ENCODE measurements around the gene TEX14. TPM values are rescaled to one million over a fixed set of nuclear protein-coding genes. Genes with fewer than 3 reads are reported as not detected.

The TEX14 gene
- polyA plus RNA-seq, 1 of the 3 experiments (the other 2 are of a cell fraction): 0.02 TPM

DNA sequence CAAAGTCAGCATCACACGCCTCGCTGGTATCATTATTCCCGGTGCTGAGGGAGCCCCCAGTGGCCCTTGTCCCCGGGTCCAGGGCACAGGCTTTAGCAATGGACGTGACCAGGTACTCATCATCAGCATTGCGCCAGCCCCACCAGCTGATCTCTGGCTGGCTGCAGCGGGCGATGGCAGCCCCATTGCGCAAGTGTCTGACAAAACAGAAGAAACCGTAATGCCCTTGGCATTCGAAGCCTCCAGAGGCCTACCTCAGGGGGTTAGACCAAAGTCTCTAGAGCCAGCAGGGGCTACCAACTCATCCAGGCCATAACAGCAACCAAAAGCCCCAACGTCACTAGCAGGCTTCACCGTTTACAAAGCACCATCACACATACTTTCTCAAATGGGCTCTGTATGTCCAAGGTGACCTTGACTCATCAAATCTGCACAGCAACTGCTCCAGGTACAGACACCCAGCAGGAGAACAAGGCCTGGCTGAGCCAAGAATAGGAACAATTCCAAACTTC lies 184.7 kb downstream of the TEX14 start:
- Histone ChIP-seq H3K4me2 (no peak overlapping the region), H3K9me3 (no peaks in the 10 kb centered on the region), H3F3A (replicated peaks; ENCODE audit: insufficient read depth) (peaks cover 4% of the 10 kb centered on the region), H3K9ac (no peak overlapping the region), H2AFZ (ENCODE audit: low read depth) (no peak overlapping the region), H3K27ac (ENCODE audit: low read depth in 2 of 2, low read length in 1 of 2) (no peak overlapping the region), H3K9me2 (no peaks in the 10 kb centered on the region), H4K20me1 (ENCODE audit: insufficient read depth) (no peaks in the 10 kb centered on the region), H3K4me1 (ENCODE audit: control insufficient read depth in 1 of 2, insufficient read depth in 2 of 2, low read depth in 1 of 2, low read length in 1 of 2) (no peaks in the 10 kb centered on the region; a peak in 1 of 4 replicates), H3K4me3 (ENCODE audit: low read depth in 2 of 2, low read length in 1 of 2) (no peak overlapping the region), H3K27me3 (ENCODE audit: insufficient read depth) (no peaks in the 10 kb centered on the region), H3K79me2 (ENCODE audit: insufficient read depth) (peaks cover under 1% of the 10 kb centered on the region; the same call in 1 of the 2 replicates), H3K36me3 (replicated peaks in 1 of 2; ENCODE audit: control insufficient read depth in 1 of 2, insufficient read depth in 2 of 2, low read length in 1 of 2) (peaks cover 51 to 88% of the 10 kb centered on the region in 2 experiments)
- ChIA-PET POLR2A (interaction anchor here (1.0 to 1.3 kb wide), 2 partner anchors 11 to 125 kb away, joined by 3 to 4 read pairs; no protein-coding TSS in a partner anchor), CTCF (interaction anchor here (1.3 kb wide), 1 partner anchor 12 kb away, joined by 7 read pairs; no protein-coding TSS in a partner anchor)
- 91% methylated on average over 12 of the region's 13 CpGs for WGBS (ENCODE audit: low lambda C conversion rate)
- DNase-seq: no peak
- TF ChIP-seq CHD2 (IDR thresholded peaks at IDR 0.05; ENCODE audit: low read length, partially characterized antibody): no peak
- no peak for TF ChIP-seq MEF2A (IDR thresholded peaks at IDR 0.05; ENCODE audit: borderline replicate concordance, low read depth)
- TF ChIP-seq GATA2 (CRISPR knock-in tag; IDR thresholded peaks at IDR 0.05): no peak
- no peak for TF ChIP-seq RFX5 (IDR thresholded peaks at IDR 0.05; ENCODE audit: low read length)

Small RNAs within 50 kb of the gene (small RNA-seq; reads per million reads assigned to genes)
- 0 reads per million in 7 experiments for gene AC011195.1
- 0 reads per million in 7 experiments for gene RF00012
- 0 reads per million in 7 experiments for gene RNU1-108P
- 0 to 0.23 (median 0) reads per million in 7 experiments for gene RNU1-52P
- 0.98 to 758 (median 95.7) reads per million in 7 experiments for gene RNU1-85P

Other genes starting within 250 kb of the TEX14 start
- gene HSF5, start 203.6 kb downstream of the TEX14 start, polyA plus RNA-seq (2012; rRNA removed): not detected in 2 replicates
- 23.3 and 30.4 TPM in 2 replicates for gene MTMR4, start 177.4 kb downstream of the TEX14 start, polyA plus RNA-seq (2012; rRNA removed)
- gene RAD51C, start 557 bp upstream of the TEX14 start, polyA plus RNA-seq (2012; rRNA removed): 36.1 and 38.7 TPM in 2 replicates
- gene PPM1E, start 63.8 kb upstream of the TEX14 start, polyA plus RNA-seq (2012; rRNA removed): 0.08 and 0.34 TPM in 2 replicates

Data from SK-N-SH (cell line).